Measurements from ENCODE around the gene LNX1. TPM values are rescaled to one million over a fixed set of nuclear protein-coding genes. Genes with fewer than 3 reads are reported as not detected.

LNX1 gene
- total and polyA plus RNA-seq, 2 of the 13 experiments (the other 11 are each of a cell fraction or from before 2014, with no cell fraction given): 0.49 TPM

DNA sequence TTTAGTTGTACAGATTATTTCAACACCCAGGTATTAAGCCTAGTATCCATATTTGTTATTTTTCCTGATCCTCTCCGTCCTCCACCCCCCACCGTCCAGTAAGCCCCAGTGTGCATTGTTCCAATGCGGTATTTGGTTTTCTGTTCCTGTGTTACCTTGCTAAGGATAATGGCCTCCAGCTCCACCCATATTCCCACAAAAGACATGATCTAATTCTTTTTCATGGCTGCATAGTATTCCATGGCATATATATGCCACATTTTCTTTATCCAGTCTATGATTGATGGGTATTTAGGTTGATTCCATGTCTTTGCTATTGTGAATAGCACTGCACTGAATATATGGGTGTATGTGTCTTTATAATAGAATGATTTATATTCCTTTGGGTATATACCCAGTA lies 22.1 kb upstream of the LNX1 start (continued):
- TF ChIP-seq ZNF660 (CRISPR knock-in tag; IDR thresholded peaks at IDR 0.05; ENCODE audit: borderline replicate concordance, low read depth): no peak
- TF ChIP-seq, protein P1, sequence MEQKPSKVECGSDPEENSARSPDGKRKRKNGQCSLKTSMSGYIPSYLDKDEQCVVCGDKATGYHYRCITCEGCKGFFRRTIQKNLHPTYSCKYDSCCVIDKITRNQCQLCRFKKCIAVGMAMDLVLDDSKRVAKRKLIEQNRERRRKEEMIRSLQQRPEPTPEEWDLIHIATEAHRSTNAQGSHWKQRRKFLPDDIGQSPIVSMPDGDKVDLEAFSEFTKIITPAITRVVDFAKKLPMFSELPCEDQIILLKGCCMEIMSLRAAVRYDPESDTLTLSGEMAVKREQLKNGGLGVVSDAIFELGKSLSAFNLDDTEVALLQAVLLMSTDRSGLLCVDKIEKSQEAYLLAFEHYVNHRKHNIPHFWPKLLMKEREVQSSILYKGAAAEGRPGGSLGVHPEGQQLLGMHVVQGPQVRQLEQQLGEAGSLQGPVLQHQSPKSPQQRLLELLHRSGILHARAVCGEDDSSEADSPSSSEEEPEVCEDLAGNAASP (CRISPR knock-in tag; IDR thresholded peaks at IDR 0.05; ENCODE audit: borderline replicate concordance): no peak
- TF ChIP-seq, protein P2, sequence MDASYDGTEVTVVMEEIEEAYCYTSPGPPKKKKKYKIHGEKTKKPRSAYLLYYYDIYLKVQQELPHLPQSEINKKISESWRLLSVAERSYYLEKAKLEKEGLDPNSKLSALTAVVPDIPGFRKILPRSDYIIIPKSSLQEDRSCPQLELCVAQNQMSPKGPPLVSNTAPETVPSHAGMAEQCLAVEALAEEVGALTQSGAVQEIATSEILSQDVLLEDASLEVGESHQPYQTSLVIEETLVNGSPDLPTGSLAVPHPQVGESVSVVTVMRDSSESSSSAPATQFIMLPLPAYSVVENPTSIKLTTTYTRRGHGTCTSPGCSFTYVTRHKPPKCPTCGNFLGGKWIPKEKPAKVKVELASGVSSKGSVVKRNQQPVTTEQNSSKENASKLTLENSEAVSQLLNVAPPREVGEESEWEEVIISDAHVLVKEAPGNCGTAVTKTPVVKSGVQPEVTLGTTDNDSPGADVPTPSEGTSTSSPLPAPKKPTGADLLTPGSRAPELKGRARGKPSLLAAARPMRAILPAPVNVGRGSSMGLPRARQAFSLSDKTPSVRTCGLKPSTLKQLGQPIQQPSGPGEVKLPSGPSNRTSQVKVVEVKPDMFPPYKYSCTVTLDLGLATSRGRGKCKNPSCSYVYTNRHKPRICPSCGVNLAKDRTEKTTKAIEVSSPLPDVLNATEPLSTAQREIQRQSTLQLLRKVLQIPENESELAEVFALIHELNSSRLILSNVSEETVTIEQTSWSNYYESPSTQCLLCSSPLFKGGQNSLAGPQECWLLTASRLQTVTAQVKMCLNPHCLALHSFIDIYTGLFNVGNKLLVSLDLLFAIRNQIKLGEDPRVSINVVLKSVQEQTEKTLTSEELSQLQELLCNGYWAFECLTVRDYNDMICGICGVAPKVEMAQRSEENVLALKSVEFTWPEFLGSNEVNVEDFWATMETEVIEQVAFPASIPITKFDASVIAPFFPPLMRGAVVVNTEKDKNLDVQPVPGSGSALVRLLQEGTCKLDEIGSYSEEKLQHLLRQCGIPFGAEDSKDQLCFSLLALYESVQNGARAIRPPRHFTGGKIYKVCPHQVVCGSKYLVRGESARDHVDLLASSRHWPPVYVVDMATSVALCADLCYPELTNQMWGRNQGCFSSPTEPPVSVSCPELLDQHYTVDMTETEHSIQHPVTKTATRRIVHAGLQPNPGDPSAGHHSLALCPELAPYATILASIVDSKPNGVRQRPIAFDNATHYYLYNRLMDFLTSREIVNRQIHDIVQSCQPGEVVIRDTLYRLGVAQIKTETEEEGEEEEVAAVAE (CRISPR knock-in tag; IDR thresholded peaks at IDR 0.05; ENCODE audit: borderline replicate concordance): no peak
- no peak for TF ChIP-seq GTF2F1 (IDR thresholded peaks at IDR 0.05; ENCODE audit: low read length)
- no peak for TF ChIP-seq RFX1 (IDR thresholded peaks at IDR 0.05)
- no peak for TF ChIP-seq RFXAP (CRISPR knock-in tag; IDR thresholded peaks at IDR 0.05; ENCODE audit: borderline replicate concordance)
- TF ChIP-seq ZFP62 (CRISPR knock-in tag; IDR thresholded peaks at IDR 0.05): no peak
- no peak for TF ChIP-seq ZMAT5 (CRISPR knock-in tag; IDR thresholded peaks at IDR 0.05; ENCODE audit: borderline replicate concordance, low read depth)
- TF ChIP-seq ZBTB7B (CRISPR knock-in tag; IDR thresholded peaks at IDR 0.05): no peak

Data from HepG2 (cell line).